Activated CD4-positive, alpha-beta T cell treated with anti-CD3 and anti-CD28 coated beads, Interleukin-2, amount 10 ng/mL, durations not matched to agents 24 days and 14 days (primary cell): ENCODE data around the gene LANCL2. TPM values are rescaled to one million over a fixed set of nuclear protein-coding genes. Genes with fewer than 3 reads are reported as not detected.
"Not testable (repeated sequence)": the region's sequence is repeated elsewhere in the genome, so short reads cannot be mapped to it uniquely, and the experiment has no call there.

ENCODE experiments used
- DNase-seq: peaks from one replicate; pipeline ENCODE4 v3.0.0; 2022
- H3K27ac Mint-ChIP-seq: one replicate; pipeline ENCODE4 v1.8.0; 2022; ENCODE audit warnings: mild to moderate bottlenecking, mixed read lengths
- H3K27me3 Mint-ChIP-seq: one replicate; pipeline ENCODE4 v1.8.0; 2022; ENCODE audit warnings: mixed read lengths
- H3K36me3 Mint-ChIP-seq: one replicate; pipeline ENCODE4 v1.8.0; 2022; ENCODE audit warnings: low read depth, mild to moderate bottlenecking, mixed read lengths
- H3K4me1 Mint-ChIP-seq: one replicate; pipeline ENCODE4 v1.8.0; 2021; ENCODE audit warnings: mixed read lengths
- H3K4me3 Mint-ChIP-seq: one replicate; pipeline ENCODE4 v1.8.0; 2022; ENCODE audit warnings: mild to moderate bottlenecking, moderate library complexity, mixed read lengths
- H3K9me3 Mint-ChIP-seq: one replicate; pipeline ENCODE4 v1.8.0; 2021; ENCODE audit warnings: mixed read lengths
- intact Hi-C: fragments of 100-400 bp; cut with micrococcal nuclease; formaldehyde crosslinking; loops from one replicate; pipeline ENCODE4 v1.15.1; 2023
- total RNA-seq: library from RNA; stranded (reverse); gene quantifications from 2 replicates; pipeline ENCODE4 v1.2.3, GENCODE V29; 2022

LANCL2 gene
- total RNA-seq, 1 donor from 2014 or later, result 12.2 TPM

- H3K27me3 Mint-ChIP-seq, H3K27ac Mint-ChIP-seq, intact Hi-C loops, H3K4me1 Mint-ChIP-seq, DNase-seq, H3K36me3 Mint-ChIP-seq, H3K9me3 Mint-ChIP-seq, H3K4me3 Mint-ChIP-seq: not testable (repeated sequence)
Measured at GRCh38 chr7:55402506-55402905, 37.4 kb downstream of the LANCL2 start.

- H3K9me3 Mint-ChIP-seq, result no peaks in the 10 kb centered on the region
- intact Hi-C loops, result no loop called here
Measured at GRCh38 chr7:55405856-55406541, 40.9 kb downstream of the LANCL2 start.

GRCh38 chr7:55409482-55410225, 44.5 kb downstream of the LANCL2 start:
- intact Hi-C loops, result no loop called here
- no peak overlapping the region for H3K4me3 Mint-ChIP-seq
- H3K27me3 Mint-ChIP-seq, result no peaks in the 10 kb centered on the region
- H3K36me3 Mint-ChIP-seq, result peaks cover 1% of the 10 kb centered on the region
- no peak for DNase-seq
- H3K4me1 Mint-ChIP-seq, result no peaks in the 10 kb centered on the region
- no peak overlapping the region for H3K27ac Mint-ChIP-seq
- H3K9me3 Mint-ChIP-seq, result no peaks in the 10 kb centered on the region

More at GRCh38 chr7:55405856-55406541, 40.9 kb downstream of the LANCL2 start:
- Mint-ChIP-seq H3K27me3 (no peaks in the 10 kb centered on the region), H3K27ac (no peak overlapping the region), H3K4me1 (no peaks in the 10 kb centered on the region), H3K36me3 (peaks cover 4% of the 10 kb centered on the region), H3K4me3 (no peak overlapping the region)
- DNase-seq, result no peak

GRCh38 chr7:55410667-55411239, 45.6 kb downstream of the LANCL2 start:
- peaks cover 1% of the 10 kb centered on the region for H3K36me3 Mint-ChIP-seq
- intact Hi-C loops, result no loop called here
- DNase-seq, result no peak
- H3K27ac Mint-ChIP-seq, result no peak overlapping the region
- no peak overlapping the region for H3K4me3 Mint-ChIP-seq
- H3K9me3 Mint-ChIP-seq, result no peaks in the 10 kb centered on the region
- H3K27me3 Mint-ChIP-seq, result no peaks in the 10 kb centered on the region
- H3K4me1 Mint-ChIP-seq, result peaks cover 2% of the 10 kb centered on the region

- no peak for DNase-seq
Measured at GRCh38 chr7:55411844-55412243, 46.7 kb downstream of the LANCL2 start.

GRCh38 chr7:55413442-55413841, 48.3 kb downstream of the LANCL2 start:
- Mint-ChIP-seq H3K27ac (no peak overlapping the region), H3K4me3 (no peak overlapping the region), H3K36me3 (peaks cover 1% of the 10 kb centered on the region), H3K9me3 (no peaks in the 10 kb centered on the region), H3K27me3 (no peaks in the 10 kb centered on the region), H3K4me1 (peaks cover 2% of the 10 kb centered on the region)
- no peak for DNase-seq
- intact Hi-C loops, result no loop called here

More at GRCh38 chr7:55411844-55412243, 46.7 kb downstream of the LANCL2 start:
- Mint-ChIP-seq H3K4me1 (peaks cover 2% of the 10 kb centered on the region), H3K27ac (no peak overlapping the region), H3K27me3 (no peaks in the 10 kb centered on the region), H3K36me3 (peaks cover 1% of the 10 kb centered on the region), H3K4me3 (no peak overlapping the region), H3K9me3 (no peaks in the 10 kb centered on the region)
- intact Hi-C loops, result no loop called here

GRCh38 chr7:55415173-55415778, 50.1 kb downstream of the LANCL2 start:
- Mint-ChIP-seq H3K9me3 (no peaks in the 10 kb centered on the region), H3K4me1 (peaks cover 2% of the 10 kb centered on the region), H3K4me3 (no peak overlapping the region), H3K27ac (no peak overlapping the region), H3K27me3 (no peaks in the 10 kb centered on the region), H3K36me3 (peaks cover 1% of the 10 kb centered on the region)
- peak; percentile 93 for DNase-seq
- intact Hi-C loops, result loop anchor here (1.0 kb wide), 4 partner anchors 50 to 641 kb away; partner anchors contain the start of gene LANCL2

GRCh38 chr7:55417456-55417855, 52.3 kb downstream of the LANCL2 start:
- H3K27ac Mint-ChIP-seq, H3K36me3 Mint-ChIP-seq, H3K4me3 Mint-ChIP-seq, H3K27me3 Mint-ChIP-seq, H3K9me3 Mint-ChIP-seq, H3K4me1 Mint-ChIP-seq, intact Hi-C loops, DNase-seq: not testable (repeated sequence)

GRCh38 chr7:55420530-55420929, 55.4 kb downstream of the LANCL2 start:
- no peaks in the 10 kb centered on the region for H3K4me1 Mint-ChIP-seq
- H3K27me3 Mint-ChIP-seq, result no peaks in the 10 kb centered on the region
- no peak for DNase-seq
- H3K9me3 Mint-ChIP-seq, result no peaks in the 10 kb centered on the region
- H3K27ac Mint-ChIP-seq, result no peak overlapping the region
- H3K36me3 Mint-ChIP-seq, result peaks cover 1% of the 10 kb centered on the region
- H3K4me3 Mint-ChIP-seq, result no peak overlapping the region
- intact Hi-C loops, result no loop called here

GRCh38 chr7:55423277-55423711, 58.2 kb downstream of the LANCL2 start:
- Mint-ChIP-seq H3K9me3 (no peaks in the 10 kb centered on the region), H3K4me3 (no peak overlapping the region), H3K36me3 (peaks cover 8% of the 10 kb centered on the region), H3K4me1 (peaks cover 11% of the 10 kb centered on the region), H3K27me3 (no peaks in the 10 kb centered on the region), H3K27ac (no peak overlapping the region)
- intact Hi-C loops, result no loop called here
- DNase-seq, result no peak

GRCh38 chr7:55423891-55424290, 58.8 kb downstream of the LANCL2 start:
- H3K27me3 Mint-ChIP-seq, result no peaks in the 10 kb centered on the region
- intact Hi-C loops, result no loop called here
- H3K9me3 Mint-ChIP-seq, result no peaks in the 10 kb centered on the region

GRCh38 chr7:55425141-55425752, 60.1 kb downstream of the LANCL2 start:
- intact Hi-C loops, result no loop called here
- no peak overlapping the region for H3K4me3 Mint-ChIP-seq
- DNase-seq, result no peak
- H3K27ac Mint-ChIP-seq, result no peak overlapping the region
- no peaks in the 10 kb centered on the region for H3K9me3 Mint-ChIP-seq
- H3K4me1 Mint-ChIP-seq, result peaks cover 11% of the 10 kb centered on the region
- no peaks in the 10 kb centered on the region for H3K27me3 Mint-ChIP-seq
- peaks cover 8% of the 10 kb centered on the region for H3K36me3 Mint-ChIP-seq

More at GRCh38 chr7:55423891-55424290, 58.8 kb downstream of the LANCL2 start:
- Mint-ChIP-seq H3K27ac (no peak overlapping the region), H3K4me1 (peaks cover 11% of the 10 kb centered on the region), H3K36me3 (peaks cover 8% of the 10 kb centered on the region), H3K4me3 (no peak overlapping the region)
- no peak for DNase-seq

- intact Hi-C loops, result no loop called here
- DNase-seq, result no peak
- no peaks in the 10 kb centered on the region for H3K27me3 Mint-ChIP-seq
- H3K4me1 Mint-ChIP-seq, result peaks cover 11% of the 10 kb centered on the region
- H3K36me3 Mint-ChIP-seq, result peaks cover 10% of the 10 kb centered on the region
- H3K4me3 Mint-ChIP-seq, result no peak overlapping the region
- no peaks in the 10 kb centered on the region for H3K9me3 Mint-ChIP-seq
- peak overlapping the region; percentile 21 for H3K27ac Mint-ChIP-seq
Measured at GRCh38 chr7:55426676-55427075, 61.5 kb downstream of the LANCL2 start.
